Mesothelial cell of epicardium (in vitro differentiated cells): ENCODE data around the gene ZNF143. TPM values are rescaled to one million over a fixed set of nuclear protein-coding genes. Genes with fewer than 3 reads are reported as not detected.

ENCODE experiments used
- DNase-seq, 2 experiments: peaks; one replicate each; pipeline ENCODE4 v3.0.0; 2021; ENCODE audit warnings: low spot score in 2 of 2; ENCODE audit not compliant: unreplicated experiment in 2 of 2
- H3K27ac Mint-ChIP-seq: 2 replicates; pipeline ENCODE4 v1.8.0; 2021; ENCODE audit warnings: mixed read lengths
- H3K27me3 Mint-ChIP-seq: 2 replicates; pipeline ENCODE4 v1.8.0; 2021; ENCODE audit warnings: low read depth, mixed read lengths
- H3K36me3 Mint-ChIP-seq: 2 replicates; pipeline ENCODE4 v1.8.0; 2021; ENCODE audit warnings: mixed read lengths
- H3K4me1 Mint-ChIP-seq: 2 replicates; pipeline ENCODE4 v1.8.0; 2021; ENCODE audit warnings: mixed read lengths
- H3K4me3 Mint-ChIP-seq: 2 replicates; pipeline ENCODE4 v1.8.0; 2021; ENCODE audit warnings: mild to moderate bottlenecking, moderate library complexity, mixed read lengths
- H3K9me3 Mint-ChIP-seq: 2 replicates; pipeline ENCODE4 v1.8.0; 2021; ENCODE audit warnings: mixed read lengths
- total RNA-seq: library from RNA; stranded (reverse); gene quantifications from 3 replicates; pipeline ENCODE4 v1.2.1, GENCODE V29; 2021
- TF ChIP-seq, protein P1 (sequence below): fragments of 200-600 bp; sonication (generic); IDR thresholded peaks from one replicate; pipeline ENCODE4 v1.5.0; 2021; ENCODE audit warnings: antibody characterized with exemption; ENCODE audit not compliant: unreplicated experiment

Gene ZNF143
- total RNA-seq, 1 donor from 2014 or later: 29.1 TPM

GRCh38 chr11:9490376-9490775, 29.6 kb downstream of the ZNF143 start:
- no peaks in the 10 kb centered on the region for H3K27me3 Mint-ChIP-seq
- no peaks in the 10 kb centered on the region for H3K9me3 Mint-ChIP-seq
- TF ChIP-seq, protein P1, sequence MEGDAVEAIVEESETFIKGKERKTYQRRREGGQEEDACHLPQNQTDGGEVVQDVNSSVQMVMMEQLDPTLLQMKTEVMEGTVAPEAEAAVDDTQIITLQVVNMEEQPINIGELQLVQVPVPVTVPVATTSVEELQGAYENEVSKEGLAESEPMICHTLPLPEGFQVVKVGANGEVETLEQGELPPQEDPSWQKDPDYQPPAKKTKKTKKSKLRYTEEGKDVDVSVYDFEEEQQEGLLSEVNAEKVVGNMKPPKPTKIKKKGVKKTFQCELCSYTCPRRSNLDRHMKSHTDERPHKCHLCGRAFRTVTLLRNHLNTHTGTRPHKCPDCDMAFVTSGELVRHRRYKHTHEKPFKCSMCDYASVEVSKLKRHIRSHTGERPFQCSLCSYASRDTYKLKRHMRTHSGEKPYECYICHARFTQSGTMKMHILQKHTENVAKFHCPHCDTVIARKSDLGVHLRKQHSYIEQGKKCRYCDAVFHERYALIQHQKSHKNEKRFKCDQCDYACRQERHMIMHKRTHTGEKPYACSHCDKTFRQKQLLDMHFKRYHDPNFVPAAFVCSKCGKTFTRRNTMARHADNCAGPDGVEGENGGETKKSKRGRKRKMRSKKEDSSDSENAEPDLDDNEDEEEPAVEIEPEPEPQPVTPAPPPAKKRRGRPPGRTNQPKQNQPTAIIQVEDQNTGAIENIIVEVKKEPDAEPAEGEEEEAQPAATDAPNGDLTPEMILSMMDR: no peak
- no peaks in the 10 kb centered on the region for H3K4me1 Mint-ChIP-seq
- H3K36me3 Mint-ChIP-seq: peaks cover 20% of the 10 kb centered on the region
- no peak for DNase-seq
- H3K4me3 Mint-ChIP-seq: no peak overlapping the region
- no peak overlapping the region for H3K27ac Mint-ChIP-seq

- Mint-ChIP-seq H3K36me3 (peaks cover 31% of the 10 kb centered on the region), H3K27me3 (no peaks in the 10 kb centered on the region)
- DNase-seq: no peak
Observed at GRCh38 chr11:9493492-9493891, 32.7 kb downstream of the ZNF143 start.

GRCh38 chr11:9494316-9494715, 33.5 kb downstream of the ZNF143 start:
- Mint-ChIP-seq H3K27ac (no peak overlapping the region), H3K27me3 (no peaks in the 10 kb centered on the region), H3K9me3 (no peaks in the 10 kb centered on the region), H3K4me3 (no peak overlapping the region), H3K36me3 (peaks cover 30% of the 10 kb centered on the region), H3K4me1 (no peaks in the 10 kb centered on the region)
- TF ChIP-seq, protein P1: no peak
- no peak for DNase-seq

More at GRCh38 chr11:9493492-9493891, 32.7 kb downstream of the ZNF143 start:
- no peak overlapping the region for H3K27ac Mint-ChIP-seq
- TF ChIP-seq, protein P1: no peak
- H3K4me1 Mint-ChIP-seq: no peaks in the 10 kb centered on the region
- no peaks in the 10 kb centered on the region for H3K9me3 Mint-ChIP-seq
- H3K4me3 Mint-ChIP-seq: no peak overlapping the region

- no peaks in the 10 kb centered on the region for H3K9me3 Mint-ChIP-seq
- H3K27me3 Mint-ChIP-seq: no peaks in the 10 kb centered on the region
- no peaks in the 10 kb centered on the region for H3K4me1 Mint-ChIP-seq
- no peak overlapping the region for H3K4me3 Mint-ChIP-seq
- no peak for DNase-seq
- no peak overlapping the region for H3K27ac Mint-ChIP-seq
- TF ChIP-seq, protein P1: no peak
- peaks cover 28% of the 10 kb centered on the region for H3K36me3 Mint-ChIP-seq
Observed at GRCh38 chr11:9495803-9496514, 35.1 kb downstream of the ZNF143 start.

- Mint-ChIP-seq H3K27me3 (no peaks in the 10 kb centered on the region), H3K4me3 (no peak overlapping the region), H3K36me3 (peaks cover 37% of the 10 kb centered on the region), H3K4me1 (no peaks in the 10 kb centered on the region), H3K9me3 (no peaks in the 10 kb centered on the region), H3K27ac (no peak overlapping the region)
- TF ChIP-seq, protein P1: no peak
- no peak for DNase-seq
Observed at GRCh38 chr11:9498457-9499078, 37.8 kb downstream of the ZNF143 start.
